ENCODE data around the gene CYP4F22.

Gene CYP4F22

DNA sequence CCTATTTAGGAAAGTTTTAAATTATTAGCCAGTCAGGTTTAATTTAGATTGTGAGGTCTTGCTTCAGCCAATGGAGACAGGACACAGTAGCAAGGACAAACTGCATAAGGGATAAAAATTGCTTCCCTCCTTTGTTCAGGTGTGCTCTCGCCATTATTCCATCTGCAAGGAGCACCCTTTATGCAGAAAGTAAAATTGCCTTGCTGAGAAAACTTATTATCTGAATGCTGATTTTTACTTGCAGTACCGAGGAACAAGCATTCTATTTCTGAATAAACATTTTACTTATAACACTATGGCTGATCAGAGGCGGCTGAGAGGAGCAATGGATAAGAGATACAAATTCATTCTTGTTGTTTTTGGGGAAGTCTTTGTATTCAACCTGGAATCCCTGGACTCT is 8.0 kb downstream of the CYP4F22 start:
- TF ChIP-seq, protein P1, sequence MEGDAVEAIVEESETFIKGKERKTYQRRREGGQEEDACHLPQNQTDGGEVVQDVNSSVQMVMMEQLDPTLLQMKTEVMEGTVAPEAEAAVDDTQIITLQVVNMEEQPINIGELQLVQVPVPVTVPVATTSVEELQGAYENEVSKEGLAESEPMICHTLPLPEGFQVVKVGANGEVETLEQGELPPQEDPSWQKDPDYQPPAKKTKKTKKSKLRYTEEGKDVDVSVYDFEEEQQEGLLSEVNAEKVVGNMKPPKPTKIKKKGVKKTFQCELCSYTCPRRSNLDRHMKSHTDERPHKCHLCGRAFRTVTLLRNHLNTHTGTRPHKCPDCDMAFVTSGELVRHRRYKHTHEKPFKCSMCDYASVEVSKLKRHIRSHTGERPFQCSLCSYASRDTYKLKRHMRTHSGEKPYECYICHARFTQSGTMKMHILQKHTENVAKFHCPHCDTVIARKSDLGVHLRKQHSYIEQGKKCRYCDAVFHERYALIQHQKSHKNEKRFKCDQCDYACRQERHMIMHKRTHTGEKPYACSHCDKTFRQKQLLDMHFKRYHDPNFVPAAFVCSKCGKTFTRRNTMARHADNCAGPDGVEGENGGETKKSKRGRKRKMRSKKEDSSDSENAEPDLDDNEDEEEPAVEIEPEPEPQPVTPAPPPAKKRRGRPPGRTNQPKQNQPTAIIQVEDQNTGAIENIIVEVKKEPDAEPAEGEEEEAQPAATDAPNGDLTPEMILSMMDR (IDR thresholded peaks at IDR 0.05; ENCODE audit: borderline replicate concordance, insufficient read depth, low read depth, low read length) = no peak
- no peak overlapping the region for H3K4me3 ChIP-seq (ENCODE audit: low read depth, low read length)

DNA sequence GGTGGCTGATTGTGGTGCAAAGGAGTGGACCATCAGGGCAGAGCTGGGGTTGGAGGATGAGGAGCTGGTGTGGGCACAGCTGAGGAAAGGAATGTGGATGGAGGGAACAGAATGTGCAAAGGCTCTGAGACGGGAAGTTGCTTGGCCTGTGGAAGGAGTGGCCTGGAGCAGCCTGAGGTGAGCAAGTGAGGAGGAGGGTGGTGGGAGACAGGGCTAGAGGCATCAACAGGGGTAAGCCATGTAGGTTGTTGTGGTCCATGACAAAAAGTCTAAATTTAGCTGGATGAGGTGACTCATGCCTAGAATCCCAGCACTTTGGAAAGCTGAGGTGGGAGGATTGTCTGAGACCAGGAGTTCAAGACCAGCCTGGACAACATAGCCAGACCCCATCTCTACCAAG is 9.5 kb downstream of the CYP4F22 start:
- TF ChIP-seq, protein P1 (IDR thresholded peaks at IDR 0.05; ENCODE audit: borderline replicate concordance, insufficient read depth, low read depth, low read length) = no peak
- H3K4me3 ChIP-seq (ENCODE audit: low read depth, low read length) = no peak overlapping the region

DNA sequence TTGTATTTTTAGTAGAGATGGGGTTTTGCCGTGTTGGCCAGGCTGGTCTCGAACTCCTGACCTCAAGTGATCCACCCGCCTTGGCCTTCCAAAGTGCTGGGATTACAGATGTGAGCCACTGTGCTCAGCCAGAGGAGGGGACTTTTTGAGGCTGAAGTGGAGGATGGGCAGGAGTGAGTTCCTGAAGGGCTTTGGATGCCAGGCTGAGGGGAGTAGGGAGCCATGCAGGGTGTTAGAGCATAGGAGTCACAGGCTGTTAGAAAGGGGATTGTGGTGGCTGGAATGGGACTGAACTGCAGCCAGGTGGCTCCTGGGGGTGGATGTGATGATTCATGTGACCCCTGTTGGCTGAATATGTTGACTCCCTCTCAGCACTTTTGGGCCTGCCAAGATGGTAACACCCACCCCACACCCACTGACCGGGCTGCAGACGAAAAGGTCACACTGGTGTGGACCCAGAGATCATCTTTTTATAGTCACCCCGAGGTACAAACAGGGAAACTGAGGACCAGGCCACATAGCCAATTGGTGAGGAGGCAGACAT is 11.2 kb downstream of the CYP4F22 start:
- TF ChIP-seq, protein P1 (IDR thresholded peaks at IDR 0.05; ENCODE audit: borderline replicate concordance, insufficient read depth, low read depth, low read length) = no peak
- no peak overlapping the region for H3K4me3 ChIP-seq (ENCODE audit: low read depth, low read length)

DNA sequence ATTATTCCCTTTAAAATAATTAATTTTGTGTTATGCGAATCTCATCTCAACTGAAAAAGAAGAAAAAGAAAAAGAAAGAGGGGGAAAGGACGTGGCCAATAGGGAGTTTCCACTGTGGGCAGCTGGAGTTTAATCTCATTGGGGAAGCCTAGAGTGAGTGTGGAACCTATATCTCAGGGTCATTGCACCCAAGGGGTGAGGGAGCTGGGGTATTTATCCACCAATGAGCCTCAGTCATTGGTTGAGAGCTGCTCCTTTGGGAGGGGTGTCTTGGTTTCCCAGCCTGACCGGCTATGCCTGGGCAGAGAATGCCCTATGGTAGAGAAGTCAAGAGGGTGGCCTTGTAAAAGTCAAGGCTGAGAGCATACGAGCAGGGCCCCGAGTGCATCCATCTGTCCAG is 16.5 kb downstream of the CYP4F22 start:
- H3K4me3 ChIP-seq (ENCODE audit: low read depth, low read length) = no peak overlapping the region
- TF ChIP-seq, protein P1 (IDR thresholded peaks at IDR 0.05; ENCODE audit: borderline replicate concordance, insufficient read depth, low read depth, low read length) = no peak

DNA sequence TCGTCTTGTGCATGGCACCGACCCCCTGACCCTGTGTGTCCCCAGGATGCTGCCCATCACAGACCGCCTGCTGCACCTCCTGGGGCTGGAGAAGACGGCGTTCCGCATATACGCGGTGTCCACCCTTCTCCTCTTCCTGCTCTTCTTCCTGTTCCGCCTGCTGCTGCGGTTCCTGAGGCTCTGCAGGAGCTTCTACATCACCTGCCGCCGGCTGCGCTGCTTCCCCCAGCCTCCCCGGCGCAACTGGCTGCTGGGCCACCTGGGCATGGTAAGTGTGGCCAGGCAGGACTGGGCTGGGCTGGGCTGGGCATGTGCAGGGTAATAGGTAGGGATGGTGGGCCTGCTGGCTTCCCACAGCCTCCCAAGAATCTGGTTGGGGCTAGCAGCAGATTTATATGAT is 17.0 kb downstream of the CYP4F22 start:
- TF ChIP-seq, protein P1 (IDR thresholded peaks at IDR 0.05; ENCODE audit: borderline replicate concordance, insufficient read depth, low read depth, low read length) = no peak
- H3K4me3 ChIP-seq (ENCODE audit: low read depth, low read length) = no peak overlapping the region

DNA sequence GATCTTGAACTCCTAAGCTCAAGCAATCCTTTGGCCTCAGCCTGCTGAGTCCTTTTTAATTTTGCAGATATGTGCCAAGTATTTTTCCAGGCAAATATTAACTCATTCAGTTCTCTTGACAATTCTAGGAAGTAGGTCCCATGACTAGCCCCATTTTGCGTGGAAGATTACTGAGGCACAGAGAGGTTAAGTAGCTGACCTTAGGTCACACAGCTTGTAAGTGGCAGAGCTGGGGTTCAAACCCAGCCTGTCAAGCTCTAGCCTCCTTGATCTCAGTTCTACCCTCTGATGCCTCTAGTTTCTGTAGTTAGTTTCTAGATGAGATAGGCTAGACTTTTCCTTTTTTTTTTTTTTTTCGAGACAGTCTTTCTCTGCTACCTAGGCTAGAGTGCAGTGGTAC is 18.1 kb downstream of the CYP4F22 start:
- H3K4me3 ChIP-seq (ENCODE audit: low read depth, low read length) = no peak overlapping the region
- TF ChIP-seq, protein P1 (IDR thresholded peaks at IDR 0.05; ENCODE audit: borderline replicate concordance, insufficient read depth, low read depth, low read length) = no peak

DNA sequence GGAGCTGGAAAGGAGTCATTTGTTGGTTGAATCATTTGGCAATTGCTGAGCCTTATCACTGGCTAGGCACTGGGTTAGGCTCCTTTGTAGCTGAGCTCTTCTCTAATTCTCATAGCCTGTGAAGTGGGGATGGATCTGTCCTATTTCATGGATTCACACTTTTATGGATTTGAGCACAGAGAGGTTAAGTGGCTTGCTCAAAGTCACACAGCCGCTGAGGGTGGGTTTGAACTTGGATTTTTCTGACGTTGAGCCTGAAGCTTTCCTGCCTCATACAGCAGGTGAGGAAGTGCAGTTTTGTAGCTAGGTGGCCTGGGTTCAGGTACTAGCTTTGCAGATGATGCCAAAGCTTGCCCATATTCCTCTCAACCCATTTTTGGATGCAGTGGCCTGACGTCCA is 19.4 kb downstream of the CYP4F22 start:
- H3K4me3 ChIP-seq (ENCODE audit: low read depth, low read length) = no peak overlapping the region
- TF ChIP-seq, protein P1 (IDR thresholded peaks at IDR 0.05; ENCODE audit: borderline replicate concordance, insufficient read depth, low read depth, low read length) = no peak

Data from GM12875 (cell line).